Tibial nerve (tissue), 4 donors: ENCODE results near the gene LILRA1. TPM values are rescaled to one million over a fixed set of nuclear protein-coding genes. Genes with fewer than 3 reads are reported as not detected.
A peak's percentile ranks its signal among the peaks of the same experiment; 100 is the strongest.
"Not testable (repeated sequence)": the region's sequence is repeated elsewhere in the genome, so short reads cannot be mapped to it uniquely, and the experiment has no call there.

ENCODE experiments used
- DNase-seq, 2 donors: peaks; one replicate each; pipeline ENCODE4 v3.0.0-alpha.2; 2019; ENCODE audit warnings: low spot score in 2 of 2
- H3K27ac ChIP-seq, 4 donors: fragments of 200-600 bp; sonication (generic) in 3 of 4; one replicate each; pipeline ENCODE4 v1.5.1; 2017 to 2019; ENCODE audit warnings: mild to moderate bottlenecking in 1 of 4
- H3K27me3 ChIP-seq, 2 donors: fragments of 200-600 bp; sonication (generic) in 1 of 2; one replicate each; pipeline versions ENCODE4 v1.5.1 to v1.6.0; 2017 to 2019
- H3K36me3 ChIP-seq, 3 donors: fragments of 200-600 bp; sonication (generic); one replicate each; pipeline ENCODE4 v1.5.1; 2018 to 2019
- H3K4me1 ChIP-seq, 4 donors: fragments of 200-600 bp; sonication (generic) in 3 of 4; one replicate each; pipeline ENCODE4 v1.5.1; 2017 to 2019
- H3K4me3 ChIP-seq, 4 donors: fragments of 200-600 bp; sonication (generic) in 3 of 4; one replicate each; pipeline ENCODE4 v1.5.1; 2017 to 2019; ENCODE audit warnings: mild to moderate bottlenecking in 1 of 4, moderate library complexity in 1 of 4
- H3K9me3 ChIP-seq, 4 donors: fragments of 200-600 bp; sonication (generic) in 3 of 4; one replicate each; pipeline ENCODE4 v1.5.1; 2017 to 2019
- EP300 ChIP-seq, 2 donors: sonication (generic); formaldehyde crosslinking; IDR thresholded peaks; one replicate each; pipeline ENCODE4 v1.6.1; 2017; ENCODE audit warnings: antibody characterized with exemption in 2 of 2, mild to moderate bottlenecking in 1 of 2
- POLR2A ChIP-seq, 2 donors: fragments of 450-650 bp; IDR thresholded peaks; one replicate each; pipeline ENCODE4 v1.6.1; 2017; ENCODE audit warnings: antibody characterized with exemption in 2 of 2, mild to moderate bottlenecking in 2 of 2, moderate library complexity in 2 of 2
- WGBS, 2 donors: methylation state at CpG; one replicate each; pipeline ENCODE4 v1.1.5; 2018; 5-methylcytosine and 5-hydroxymethylcytosine counted together
- total RNA-seq, 4 donors: library from RNA; depleted of rRNA; stranded (reverse); fragments of >200 nt; gene quantifications; one replicate each; pipeline ENCODE4 v1.1.0, GENCODE V29; 2016
- TF ChIP-seq, protein P1 (sequence below), 5 experiments: fragments of 200-600 bp in 3 of 5; fragments of 450-650 bp in 2 of 5; sonication (generic) in 3 of 5; IDR thresholded peaks; one replicate each; pipeline ENCODE4 v1.5.1; 2016 to 2019; ENCODE audit warnings: antibody characterized with exemption in 5 of 5, mild to moderate bottlenecking in 3 of 5, moderate library complexity in 2 of 5

The LILRA1 gene
- total RNA-seq, 4 donors from 2014 or later, result 0.39 to 3.5 (median 1.2) TPM

DNA sequence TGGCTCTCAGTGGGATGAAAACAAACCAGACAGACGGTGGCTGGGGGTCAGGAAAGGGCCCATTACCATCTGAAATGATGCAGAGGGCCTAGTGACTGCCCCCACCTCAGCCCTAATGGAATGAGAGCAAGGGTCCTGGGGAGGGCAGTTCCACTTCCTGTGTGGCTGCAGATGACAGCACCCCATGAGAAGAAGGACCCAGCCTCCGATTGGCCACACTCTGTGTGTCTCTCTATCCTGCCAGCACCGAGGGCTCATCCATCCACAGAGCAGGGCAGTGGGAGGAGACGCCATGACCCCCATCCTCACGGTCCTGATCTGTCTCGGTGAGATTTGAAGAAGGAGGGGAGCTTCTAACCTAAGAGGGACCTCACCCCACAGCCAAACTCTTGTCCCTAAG lies 37.4 kb downstream of the LILRA1 start:
- peak overlapping the region in 1 of 4 donors; percentile 29 for H3K4me3 ChIP-seq
- no peak for DNase-seq
- TF ChIP-seq, protein P1, sequence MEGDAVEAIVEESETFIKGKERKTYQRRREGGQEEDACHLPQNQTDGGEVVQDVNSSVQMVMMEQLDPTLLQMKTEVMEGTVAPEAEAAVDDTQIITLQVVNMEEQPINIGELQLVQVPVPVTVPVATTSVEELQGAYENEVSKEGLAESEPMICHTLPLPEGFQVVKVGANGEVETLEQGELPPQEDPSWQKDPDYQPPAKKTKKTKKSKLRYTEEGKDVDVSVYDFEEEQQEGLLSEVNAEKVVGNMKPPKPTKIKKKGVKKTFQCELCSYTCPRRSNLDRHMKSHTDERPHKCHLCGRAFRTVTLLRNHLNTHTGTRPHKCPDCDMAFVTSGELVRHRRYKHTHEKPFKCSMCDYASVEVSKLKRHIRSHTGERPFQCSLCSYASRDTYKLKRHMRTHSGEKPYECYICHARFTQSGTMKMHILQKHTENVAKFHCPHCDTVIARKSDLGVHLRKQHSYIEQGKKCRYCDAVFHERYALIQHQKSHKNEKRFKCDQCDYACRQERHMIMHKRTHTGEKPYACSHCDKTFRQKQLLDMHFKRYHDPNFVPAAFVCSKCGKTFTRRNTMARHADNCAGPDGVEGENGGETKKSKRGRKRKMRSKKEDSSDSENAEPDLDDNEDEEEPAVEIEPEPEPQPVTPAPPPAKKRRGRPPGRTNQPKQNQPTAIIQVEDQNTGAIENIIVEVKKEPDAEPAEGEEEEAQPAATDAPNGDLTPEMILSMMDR (IDR thresholded peaks at IDR 0.05), result no peak
- TF ChIP-seq POLR2A (IDR thresholded peaks at IDR 0.05), result no peak
- TF ChIP-seq EP300 (IDR thresholded peaks at IDR 0.05), result no peak

DNA sequence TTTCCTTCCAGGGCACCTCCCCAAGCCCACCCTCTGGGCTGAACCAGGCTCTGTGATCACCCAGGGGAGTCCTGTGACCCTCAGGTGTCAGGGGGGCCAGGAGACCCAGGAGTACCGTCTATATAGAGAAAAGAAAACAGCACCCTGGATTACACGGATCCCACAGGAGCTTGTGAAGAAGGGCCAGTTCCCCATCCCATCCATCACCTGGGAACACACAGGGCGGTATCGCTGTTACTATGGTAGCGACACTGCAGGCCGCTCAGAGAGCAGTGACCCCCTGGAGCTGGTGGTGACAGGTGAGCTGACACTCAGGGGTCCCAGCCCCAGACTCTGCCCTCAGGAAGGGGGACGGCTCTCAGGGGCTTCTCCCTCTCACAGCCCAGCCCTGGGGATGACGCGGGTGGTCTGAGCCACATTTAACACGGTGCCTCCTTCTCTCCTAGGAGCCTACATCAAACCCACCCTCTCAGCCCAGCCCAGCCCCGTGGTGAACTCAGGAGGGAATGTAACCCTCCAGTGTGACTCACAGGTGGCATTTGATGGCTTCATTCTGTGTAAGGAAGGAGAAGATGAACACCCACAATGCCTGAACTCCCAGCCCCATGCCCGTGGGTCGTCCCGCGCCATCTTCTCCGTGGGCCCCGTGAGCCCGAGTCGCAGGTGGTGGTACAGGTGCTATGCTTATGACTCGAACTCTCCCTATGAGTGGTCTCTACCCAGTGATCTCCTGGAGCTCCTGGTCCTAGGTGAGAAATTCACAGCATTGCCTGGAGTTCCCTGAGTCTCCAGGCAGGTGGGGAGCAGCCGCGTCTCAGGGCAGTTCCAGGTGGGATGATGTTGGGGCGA lies 38.3 kb downstream of the LILRA1 start:
- WGBS, 2 donors, result 76 to 80% methylated on average over 20 to 23 of the region's 23 CpGs
- H3K27me3 ChIP-seq, H3K4me1 ChIP-seq, H3K4me3 ChIP-seq, H3K27ac ChIP-seq, H3K36me3 ChIP-seq, H3K9me3 ChIP-seq, DNase-seq: not testable (repeated sequence)

More for the DNA sequence above, 37.4 kb downstream of the LILRA1 start:
- WGBS, 2 donors, result 45 to 58% methylated on average over 5 to 6 of the region's 6 CpGs
- Histone ChIP-seq H3K27ac (no peak overlapping the region), H3K4me1 (no peaks in the 10 kb centered on the region), H3K27me3 (no peaks in the 10 kb centered on the region), H3K9me3 (peaks cover 0 to 8% (median 0%) of the 10 kb centered on the region in 4 donors), H3K36me3 (no peaks in the 10 kb centered on the region)

DNA sequence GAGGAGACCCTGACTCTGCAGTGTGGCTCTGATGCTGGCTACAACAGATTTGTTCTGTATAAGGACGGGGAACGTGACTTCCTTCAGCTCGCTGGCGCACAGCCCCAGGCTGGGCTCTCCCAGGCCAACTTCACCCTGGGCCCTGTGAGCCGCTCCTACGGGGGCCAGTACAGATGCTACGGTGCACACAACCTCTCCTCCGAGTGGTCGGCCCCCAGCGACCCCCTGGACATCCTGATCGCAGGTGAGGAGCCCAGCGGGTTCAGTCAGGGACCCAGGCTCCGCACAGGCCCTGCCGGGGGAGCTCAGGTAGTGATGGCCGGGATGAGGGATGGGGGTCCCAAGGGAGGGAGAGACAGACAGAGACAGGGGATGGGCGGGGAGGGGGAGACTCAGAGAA lies 39.1 kb downstream of the LILRA1 start:
- H3K27me3 ChIP-seq, H3K9me3 ChIP-seq, H3K4me1 ChIP-seq, DNase-seq, H3K36me3 ChIP-seq, H3K27ac ChIP-seq, H3K4me3 ChIP-seq: not testable (repeated sequence)
- 81 to 90% methylated on average over 5 to 16 of the region's 16 CpGs for WGBS, 2 donors

DNA sequence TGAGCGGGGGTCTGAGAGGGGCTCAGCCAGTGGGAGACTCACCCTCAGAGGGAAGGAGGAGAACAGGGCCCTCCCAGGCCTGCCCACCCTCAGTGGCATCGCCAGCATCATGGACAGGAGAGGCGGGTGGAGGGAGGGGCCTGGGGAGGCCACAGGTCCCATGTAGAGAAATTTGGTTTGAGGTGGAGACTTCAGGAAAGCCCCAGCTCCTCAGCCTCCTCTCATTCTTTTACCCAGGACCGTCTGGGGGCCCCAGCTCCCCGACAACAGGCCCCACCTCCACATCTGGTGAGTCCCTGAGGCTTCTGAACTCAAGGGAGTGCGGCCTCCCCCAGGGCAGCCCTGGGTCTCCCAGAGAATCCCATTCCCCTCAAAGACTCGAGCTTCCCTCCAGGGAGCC lies 40.0 kb downstream of the LILRA1 start:
- TF ChIP-seq EP300 (IDR thresholded peaks at IDR 0.05) (no peak), POLR2A (IDR thresholded peaks at IDR 0.05) (no peak)
- TF ChIP-seq, protein P1 (IDR thresholded peaks at IDR 0.05), result no peak
- Histone ChIP-seq H3K27ac (no peak overlapping the region), H3K36me3 (no peaks in the 10 kb centered on the region), H3K9me3 (no peaks in the 10 kb centered on the region), H3K27me3 (no peaks in the 10 kb centered on the region), H3K4me1 (no peaks in the 10 kb centered on the region), H3K4me3 (no peak overlapping the region)
- no peak for DNase-seq
- 65 to 71% methylated on average over 6 to 7 of the region's 7 CpGs for WGBS, 2 donors

DNA sequence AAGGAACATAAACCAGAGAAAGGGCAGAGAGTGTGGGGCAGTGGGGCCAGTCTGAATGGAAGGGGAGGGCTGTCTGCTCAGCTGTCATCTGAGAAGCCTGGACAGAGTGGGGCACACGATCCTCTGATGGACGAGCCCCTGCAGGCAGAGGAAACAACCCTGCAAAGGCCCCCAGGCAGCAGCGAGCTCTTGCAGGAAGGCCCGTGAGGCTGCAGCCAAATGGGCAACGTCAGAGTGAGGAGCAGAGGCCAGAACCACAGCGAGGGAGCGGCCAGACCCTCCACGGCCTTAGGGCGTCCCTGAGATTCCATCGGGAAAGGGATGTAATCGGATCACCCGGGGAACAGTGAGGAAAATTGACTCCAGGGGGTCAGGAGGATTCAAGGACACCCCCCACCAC lies 42.6 kb downstream of the LILRA1 start:
- not testable (repeated sequence) for H3K27me3 ChIP-seq, H3K4me3 ChIP-seq, H3K27ac ChIP-seq, DNase-seq, H3K9me3 ChIP-seq, H3K36me3 ChIP-seq, H3K4me1 ChIP-seq
- WGBS, 2 donors, result 17 to 49% methylated on average over 12 of the region's 12 CpGs

DNA sequence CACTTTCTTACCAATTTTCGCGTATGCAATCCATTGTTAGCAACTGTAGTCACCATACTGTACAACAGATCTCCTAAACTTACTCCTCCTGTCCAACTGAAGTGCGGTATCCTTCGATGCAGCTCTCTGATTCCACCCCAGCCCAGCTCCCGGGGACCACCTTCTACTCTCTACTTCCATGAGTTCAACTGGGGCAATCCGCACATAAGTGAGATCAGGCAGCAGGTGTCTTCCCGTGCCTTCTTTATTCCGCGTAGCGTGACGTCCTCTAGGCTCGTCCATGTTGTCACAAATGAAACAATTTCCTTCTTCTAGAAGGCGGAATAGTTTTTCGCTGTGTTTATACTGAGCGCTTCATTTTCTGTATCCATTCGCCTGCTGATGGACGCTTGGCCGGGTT lies 45.3 kb downstream of the LILRA1 start:
- DNase-seq, result no peak
- no peaks in the 10 kb centered on the region for H3K9me3 ChIP-seq
- TF ChIP-seq, protein P1 (IDR thresholded peaks at IDR 0.05), result no peak
- no peak for TF ChIP-seq EP300 (IDR thresholded peaks at IDR 0.05)
- no peak for TF ChIP-seq POLR2A (IDR thresholded peaks at IDR 0.05)
- WGBS, 2 donors, result 90 to 91% methylated on average over 18 of the region's 18 CpGs
- no peaks in the 10 kb centered on the region for H3K4me1 ChIP-seq
- H3K27ac ChIP-seq, result no peak overlapping the region
- H3K36me3 ChIP-seq, result no peaks in the 10 kb centered on the region
- no peak overlapping the region for H3K4me3 ChIP-seq
- H3K27me3 ChIP-seq, result no peaks in the 10 kb centered on the region

DNA sequence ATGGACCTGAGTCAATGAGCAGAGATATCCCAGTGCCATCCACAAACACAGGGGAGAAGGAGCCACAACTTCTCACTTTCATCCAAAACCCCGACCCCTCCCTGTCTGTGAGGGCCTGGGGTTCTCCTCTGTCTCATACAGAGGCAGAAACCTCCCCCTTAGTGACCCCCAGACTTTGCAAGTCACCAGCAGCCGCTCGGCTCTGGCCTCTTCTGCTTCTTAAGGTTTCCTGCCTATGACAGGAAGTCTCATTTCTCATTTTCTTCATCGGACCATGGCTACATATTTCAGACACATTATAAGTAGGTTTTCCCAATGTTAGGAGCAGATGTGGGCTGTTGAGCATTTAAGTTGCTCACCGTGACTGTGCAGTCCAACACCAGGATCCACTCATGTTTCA lies 49.5 kb downstream of the LILRA1 start:
- DNase-seq, H3K36me3 ChIP-seq, H3K4me1 ChIP-seq, H3K9me3 ChIP-seq, H3K27me3 ChIP-seq, H3K27ac ChIP-seq, H3K4me3 ChIP-seq: not testable (repeated sequence)
- WGBS, 2 donors, result 66 to 74% methylated on average over 5 of the region's 5 CpGs

DNA sequence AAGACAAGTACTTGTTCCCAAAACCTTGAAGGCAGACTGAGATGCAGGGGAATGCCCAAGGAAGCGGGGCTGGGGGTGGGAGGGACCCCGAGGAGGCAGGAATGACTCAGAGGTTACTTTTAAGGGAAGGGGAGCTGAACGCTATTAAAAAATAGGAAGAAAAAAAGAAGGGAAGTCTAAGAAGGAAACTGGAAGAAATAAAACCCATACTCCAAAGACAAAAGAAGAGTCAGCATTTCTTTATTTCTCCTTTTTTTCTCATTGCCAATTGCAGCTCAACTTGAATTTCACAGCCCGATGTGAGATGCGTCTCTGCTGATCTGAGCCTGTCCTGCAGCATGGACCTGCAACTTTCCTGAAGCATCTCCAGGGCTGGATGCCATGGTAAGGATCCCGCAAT lies 50.2 kb downstream of the LILRA1 start:
- not testable (repeated sequence) for H3K36me3 ChIP-seq, H3K9me3 ChIP-seq, H3K27ac ChIP-seq, H3K4me3 ChIP-seq, H3K27me3 ChIP-seq, DNase-seq, H3K4me1 ChIP-seq
- 60 to 70% methylated on average over 6 of the region's 6 CpGs for WGBS, 2 donors
